ENCODE data around the gene ARPP21.

Gene ARPP21

GRCh38 chr3:35677797-35678196, 38.5 kb downstream of the ARPP21 start:
- DNase-seq (ENCODE audit: low read depth): no peak

- DNase-seq (ENCODE audit: low read depth): no peak
Measured at GRCh38 chr3:35678643-35679161, 39.4 kb downstream of the ARPP21 start.

GRCh38 chr3:35679409-35680080, 40.2 kb downstream of the ARPP21 start:
- no peak for DNase-seq (ENCODE audit: low read depth)

- no peak for DNase-seq (ENCODE audit: low read depth)
Measured at GRCh38 chr3:35680866-35681650, 41.7 kb downstream of the ARPP21 start.

- no peak for DNase-seq (ENCODE audit: low read depth)
Measured at GRCh38 chr3:35685153-35685552, 45.8 kb downstream of the ARPP21 start.

GRCh38 chr3:35688826-35689225, 49.5 kb downstream of the ARPP21 start:
- no peak for DNase-seq (ENCODE audit: low read depth)

- no peak for DNase-seq (ENCODE audit: low read depth)
Measured at GRCh38 chr3:35690271-35690670, 50.9 kb downstream of the ARPP21 start.

- no peak for DNase-seq (ENCODE audit: low read depth)
Measured at GRCh38 chr3:35705904-35706303, 66.6 kb downstream of the ARPP21 start.

- DNase-seq (ENCODE audit: low read depth): no peak
Measured at GRCh38 chr3:35707904-35708303, 68.6 kb downstream of the ARPP21 start.

- DNase-seq (ENCODE audit: low read depth): no peak
Measured at GRCh38 chr3:35708394-35709271, 69.3 kb downstream of the ARPP21 start.

- no peak for DNase-seq (ENCODE audit: low read depth)
Measured at GRCh38 chr3:35709691-35710090, 70.4 kb downstream of the ARPP21 start.

GRCh38 chr3:35710554-35710953, 71.2 kb downstream of the ARPP21 start:
- no peak for DNase-seq (ENCODE audit: low read depth)

GRCh38 chr3:35718921-35719320, 79.6 kb downstream of the ARPP21 start:
- no peak for DNase-seq (ENCODE audit: low read depth)

GRCh38 chr3:35721628-35722027, 82.3 kb downstream of the ARPP21 start:
- no peak for DNase-seq (ENCODE audit: low read depth)

GRCh38 chr3:35722902-35723301, 83.6 kb downstream of the ARPP21 start:
- DNase-seq (ENCODE audit: low read depth): no peak

- DNase-seq (ENCODE audit: low read depth): no peak
Measured at GRCh38 chr3:35723480-35724097, 84.3 kb downstream of the ARPP21 start.

GRCh38 chr3:35724106-35724505, 84.8 kb downstream of the ARPP21 start:
- no peak for DNase-seq (ENCODE audit: low read depth)

GRCh38 chr3:35727179-35727578, 87.9 kb downstream of the ARPP21 start:
- no peak for DNase-seq (ENCODE audit: low read depth)

GRCh38 chr3:35733341-35733740, 94.0 kb downstream of the ARPP21 start:
- DNase-seq (ENCODE audit: low read depth): no peak

- DNase-seq (ENCODE audit: low read depth): no peak
Measured at GRCh38 chr3:35733864-35734263, 94.5 kb downstream of the ARPP21 start.

GRCh38 chr3:35737080-35737479, 97.8 kb downstream of the ARPP21 start:
- no peak for DNase-seq (ENCODE audit: low read depth)

- no peak for DNase-seq (ENCODE audit: low read depth)
Measured at GRCh38 chr3:35737527-35737926, 98.2 kb downstream of the ARPP21 start.
